VCaP (cell line): ENCODE results near the gene TRRAP.

Source experiments
- H3K27ac ChIP-seq: fragments of 450-650 bp; 2 replicates; pipeline ENCODE4 v1.5.1; 2017
- TF ChIP-seq, protein P1 (sequence below): fragments of 450-650 bp; conservative IDR thresholded peaks from 2 replicates; pipeline ENCODE4 v1.5.1; 2017; ENCODE audit warnings: mild to moderate bottlenecking, moderate library complexity

Gene TRRAP

DNA sequence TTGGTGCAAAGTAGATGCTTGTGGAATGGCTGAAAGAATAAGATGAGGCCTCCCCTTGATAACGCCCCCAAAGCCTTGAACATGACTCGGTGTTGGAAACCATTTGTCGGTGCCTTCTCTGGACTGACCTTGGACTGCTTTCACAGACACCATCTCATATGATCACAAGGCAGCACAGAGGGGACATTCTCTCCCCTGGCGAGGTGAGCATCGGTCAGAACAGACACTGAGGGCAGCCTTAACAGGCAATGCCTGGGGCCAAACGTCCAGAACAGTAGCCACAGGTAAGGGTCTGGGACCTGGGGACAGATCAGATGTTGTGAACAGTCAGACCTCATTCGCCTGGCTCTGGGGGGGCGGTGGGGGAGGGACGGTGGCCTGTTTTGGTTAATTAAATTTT lies 2.8 kb upstream of the TRRAP start:
- TF ChIP-seq, protein P1, sequence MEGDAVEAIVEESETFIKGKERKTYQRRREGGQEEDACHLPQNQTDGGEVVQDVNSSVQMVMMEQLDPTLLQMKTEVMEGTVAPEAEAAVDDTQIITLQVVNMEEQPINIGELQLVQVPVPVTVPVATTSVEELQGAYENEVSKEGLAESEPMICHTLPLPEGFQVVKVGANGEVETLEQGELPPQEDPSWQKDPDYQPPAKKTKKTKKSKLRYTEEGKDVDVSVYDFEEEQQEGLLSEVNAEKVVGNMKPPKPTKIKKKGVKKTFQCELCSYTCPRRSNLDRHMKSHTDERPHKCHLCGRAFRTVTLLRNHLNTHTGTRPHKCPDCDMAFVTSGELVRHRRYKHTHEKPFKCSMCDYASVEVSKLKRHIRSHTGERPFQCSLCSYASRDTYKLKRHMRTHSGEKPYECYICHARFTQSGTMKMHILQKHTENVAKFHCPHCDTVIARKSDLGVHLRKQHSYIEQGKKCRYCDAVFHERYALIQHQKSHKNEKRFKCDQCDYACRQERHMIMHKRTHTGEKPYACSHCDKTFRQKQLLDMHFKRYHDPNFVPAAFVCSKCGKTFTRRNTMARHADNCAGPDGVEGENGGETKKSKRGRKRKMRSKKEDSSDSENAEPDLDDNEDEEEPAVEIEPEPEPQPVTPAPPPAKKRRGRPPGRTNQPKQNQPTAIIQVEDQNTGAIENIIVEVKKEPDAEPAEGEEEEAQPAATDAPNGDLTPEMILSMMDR, result no peak
- no peak overlapping the region for H3K27ac ChIP-seq

DNA sequence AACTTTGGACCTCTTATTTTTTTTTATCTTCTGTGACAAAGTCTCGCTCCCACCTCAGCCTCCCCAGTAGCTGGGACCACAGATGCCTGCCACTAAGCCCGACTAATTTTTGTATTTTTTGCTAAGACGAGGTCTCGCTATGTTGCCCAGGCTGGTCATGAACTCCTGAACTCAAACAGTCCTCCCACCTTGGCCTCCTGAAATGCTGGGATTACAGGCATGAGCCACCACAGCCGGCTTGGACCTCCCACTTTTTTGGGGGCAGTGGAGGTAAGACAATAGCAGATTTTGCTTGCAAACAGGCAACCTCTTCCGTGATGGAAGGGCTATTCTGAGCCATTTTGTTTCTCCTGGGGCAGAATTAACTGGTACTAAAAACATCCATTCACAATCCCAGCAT lies 1.2 kb upstream of the TRRAP start:
- TF ChIP-seq, protein P1, result no peak
- H3K27ac ChIP-seq, result no peak overlapping the region

DNA sequence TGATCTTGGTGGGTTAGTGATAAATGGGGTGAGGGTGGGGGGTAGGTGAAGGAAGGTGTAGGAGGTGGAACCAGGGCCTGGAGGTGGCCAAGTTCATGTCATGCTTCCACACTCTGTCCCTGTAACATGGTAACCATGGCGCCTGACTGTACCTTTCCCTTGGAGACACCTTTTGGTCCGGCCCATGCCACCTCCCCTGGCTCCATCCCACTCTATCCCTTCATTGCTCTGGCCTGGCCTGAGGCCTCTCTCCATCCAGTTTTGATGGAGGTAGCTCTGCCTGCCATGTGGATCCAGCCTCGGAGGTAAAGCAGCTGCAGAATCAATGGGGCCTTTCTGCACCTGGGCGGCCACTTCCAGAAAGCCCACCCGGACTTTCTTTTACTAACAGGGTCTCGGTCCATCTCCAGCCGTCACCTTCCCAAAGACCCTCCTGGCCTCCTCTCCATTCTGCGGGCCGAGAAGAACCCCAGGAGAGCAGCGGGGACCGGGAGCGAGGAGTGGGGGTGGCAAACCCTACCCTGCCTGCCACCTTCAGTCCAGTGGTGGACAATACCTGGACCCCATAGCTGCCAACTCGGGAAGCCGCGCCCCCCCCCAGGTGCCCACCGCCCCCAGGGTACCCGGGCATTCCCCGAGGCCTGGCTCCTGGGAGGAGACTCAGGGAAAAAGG lies 504 bp upstream of the TRRAP start:
- TF ChIP-seq, protein P1, result no peak
- peak overlapping the region; percentile 96 for H3K27ac ChIP-seq

DNA sequence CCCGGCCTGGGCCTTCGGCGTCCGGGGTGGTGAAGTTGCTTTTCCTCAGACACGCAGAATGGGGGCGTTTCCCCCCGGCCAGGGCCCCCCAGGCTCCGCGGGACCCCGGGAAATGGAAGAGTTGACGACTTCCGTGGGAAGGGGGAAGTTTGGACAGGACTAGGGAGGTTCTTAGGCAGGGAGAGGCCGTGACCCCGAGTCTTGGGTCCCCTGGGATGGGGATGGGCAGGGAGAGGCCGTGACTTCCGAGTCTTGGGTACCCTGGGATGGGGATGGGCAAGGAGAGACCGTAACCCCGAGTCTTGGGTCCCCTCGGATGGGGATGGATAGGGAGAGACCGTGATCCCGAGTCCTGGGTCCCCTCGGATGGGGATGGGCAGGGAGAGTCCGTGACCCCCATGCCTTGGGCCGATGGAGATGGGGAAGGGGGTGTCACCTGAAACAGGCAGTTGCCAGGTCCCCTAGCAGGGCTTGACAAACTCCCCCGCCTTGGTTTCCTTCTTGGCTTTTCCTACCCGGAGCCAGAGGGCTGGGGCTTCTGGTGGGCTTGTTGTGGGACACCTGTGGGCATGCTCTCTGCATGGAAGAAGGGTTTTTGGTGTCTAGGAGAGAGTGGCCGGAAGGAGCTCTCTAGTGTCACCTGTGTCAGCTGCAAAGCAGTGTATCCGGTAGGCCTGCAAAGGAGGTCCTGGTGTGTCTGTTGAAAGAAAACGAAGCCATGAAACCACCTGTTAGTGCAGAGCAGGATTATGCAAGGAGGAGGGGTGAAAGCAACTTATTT lies 1.1 kb downstream of the TRRAP start:
- peak overlapping the region; percentile 96 for H3K27ac ChIP-seq
- TF ChIP-seq, protein P1, result peak; percentile 68

DNA sequence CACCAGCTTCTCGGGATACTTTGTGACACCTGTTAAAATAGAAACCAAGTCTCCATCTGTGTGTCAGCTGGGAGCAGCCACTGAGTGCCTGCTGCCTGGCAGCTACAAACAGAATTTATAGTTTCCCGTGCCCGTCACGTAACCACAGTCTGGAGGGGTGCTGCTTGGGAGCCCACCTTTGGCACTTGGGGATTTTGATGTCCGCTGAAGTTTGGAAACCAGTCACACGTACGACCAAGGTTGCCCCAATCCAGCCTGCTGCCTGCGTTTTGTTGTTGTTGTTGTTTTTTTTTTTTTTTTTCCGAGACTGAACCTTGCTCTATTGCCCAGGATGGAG lies 1.6 kb downstream of the TRRAP start:
- TF ChIP-seq, protein P1, result no peak
- peak overlapping the region; percentile 96 for H3K27ac ChIP-seq

DNA sequence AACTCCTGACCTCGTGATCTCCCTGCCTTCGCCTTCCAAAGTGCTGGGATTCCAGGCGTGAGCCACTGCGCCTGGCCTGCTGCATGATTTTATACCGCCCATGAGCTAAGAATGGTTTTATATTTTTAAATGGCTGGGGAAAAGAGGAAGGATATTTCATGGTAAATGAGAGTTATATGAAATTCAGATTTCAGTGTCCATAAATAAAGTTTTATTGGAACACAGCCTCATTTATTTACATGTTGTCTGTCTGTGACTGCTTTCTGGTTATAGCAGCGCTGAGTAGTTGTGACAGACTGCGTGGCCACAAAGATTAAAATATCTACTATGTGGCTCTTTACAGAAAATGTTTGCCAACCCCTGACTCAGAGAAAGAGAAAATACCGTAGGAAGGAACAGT lies 2.2 kb downstream of the TRRAP start:
- TF ChIP-seq, protein P1, result no peak
- peak overlapping the region; percentile 96 for H3K27ac ChIP-seq

DNA sequence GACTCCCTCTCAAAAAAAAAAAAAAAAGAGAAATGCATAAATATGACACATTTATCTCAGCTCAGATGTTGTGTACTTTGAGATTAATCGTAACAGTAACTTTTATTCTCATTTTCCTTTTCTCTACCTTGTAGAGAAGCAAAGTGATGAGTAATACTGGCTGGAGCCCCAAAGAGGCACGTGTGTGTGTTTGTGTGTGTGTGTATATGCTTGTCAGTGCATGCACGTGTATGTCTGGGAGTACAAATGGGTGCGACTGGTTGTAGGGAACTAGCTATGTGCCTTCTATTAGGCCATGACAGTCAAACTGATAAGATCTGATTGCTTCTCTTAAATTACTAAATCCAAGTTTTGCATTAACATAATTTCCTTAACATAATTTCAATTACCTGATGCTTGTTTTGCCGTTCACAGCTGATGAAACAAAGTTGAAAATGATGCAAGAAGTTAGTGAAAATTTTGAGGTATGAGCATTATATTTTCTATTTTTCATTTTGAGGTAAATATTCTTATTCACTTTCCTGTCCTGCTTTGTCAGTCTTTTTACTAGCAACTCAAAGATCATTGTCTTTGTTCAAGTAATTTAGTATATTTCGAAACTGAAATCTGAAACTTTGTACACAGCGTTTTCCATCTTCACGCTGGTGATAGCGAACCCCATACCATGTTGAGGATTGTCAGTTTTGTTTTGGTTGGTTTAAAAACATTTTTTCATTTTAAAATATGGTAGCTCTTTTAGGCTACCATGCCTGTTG lies 3.4 kb downstream of the TRRAP start:
- TF ChIP-seq, protein P1, result no peak
- no peak overlapping the region for H3K27ac ChIP-seq
